Adipocyte (in vitro differentiated cells): ENCODE measurements around the gene TAPT1.

Experiments
- DNase-seq: peaks from one replicate; pipeline ENCODE4 v3.0.0-alpha.2; 2015; ENCODE audit warnings: low read depth
- H3K27me3 ChIP-seq: replicated peaks from 2 replicates; pipeline ENCODE4 v1.7.0; 2013; ENCODE audit warnings: mild to moderate bottlenecking, low read length, moderate library complexity; ENCODE audit not compliant: control insufficient read depth, insufficient read depth
- H3K36me3 ChIP-seq: 2 replicates; pipeline ENCODE4 v1.7.0; 2013; ENCODE audit warnings: low read length, mild to moderate bottlenecking, moderate library complexity; ENCODE audit not compliant: control insufficient read depth, insufficient read depth, severe bottlenecking
- H3K4me1 ChIP-seq: 2 replicates; pipeline ENCODE4 v1.7.0; 2013; ENCODE audit warnings: mild to moderate bottlenecking, low read length, moderate library complexity; ENCODE audit not compliant: control insufficient read depth, insufficient read depth
- H3K4me3 ChIP-seq: 2 replicates; pipeline ENCODE4 v1.7.0; 2013; ENCODE audit warnings: mild to moderate bottlenecking, low read length, moderate library complexity
- H3K9ac ChIP-seq: 2 replicates; pipeline ENCODE4 v1.7.0; 2013; ENCODE audit warnings: mild to moderate bottlenecking, low read length, moderate library complexity
- H3K9me3 ChIP-seq: 2 replicates; pipeline ENCODE4 v1.7.0; 2013; ENCODE audit warnings: mild to moderate bottlenecking, low read length, moderate library complexity; ENCODE audit not compliant: control insufficient read depth

Gene TAPT1

GRCh38 chr4:16142598-16143310 lies 83.5 kb downstream of the TAPT1 start:
- no peak for DNase-seq
- no peak overlapping the region for H3K9ac ChIP-seq
- peaks cover 16% of the 10 kb centered on the region for H3K27me3 ChIP-seq

GRCh38 chr4:16140879-16141249 lies 85.4 kb downstream of the TAPT1 start:
- Histone ChIP-seq H3K9me3 (peaks cover 33% of the 10 kb centered on the region), H3K4me1 (peaks cover 9% of the 10 kb centered on the region), H3K9ac (no peak overlapping the region), H3K27me3 (peaks cover 18% of the 10 kb centered on the region), H3K36me3 (no peaks in the 10 kb centered on the region), H3K4me3 (no peak overlapping the region)
- DNase-seq, result peak; percentile 92

More at GRCh38 chr4:16142598-16143310, 83.5 kb downstream of the TAPT1 start:
- Histone ChIP-seq H3K4me1 (peaks cover 9% of the 10 kb centered on the region), H3K36me3 (no peaks in the 10 kb centered on the region), H3K4me3 (no peak overlapping the region), H3K9me3 (peaks cover 33% of the 10 kb centered on the region)

GRCh38 chr4:16140231-16140878 lies 85.9 kb downstream of the TAPT1 start:
- no peak overlapping the region for H3K4me3 ChIP-seq
- no peak overlapping the region for H3K9ac ChIP-seq
- no peaks in the 10 kb centered on the region for H3K36me3 ChIP-seq
- DNase-seq, result no peak
- H3K4me1 ChIP-seq, result peaks cover 9% of the 10 kb centered on the region
- peaks cover 19% of the 10 kb centered on the region for H3K27me3 ChIP-seq
- peaks cover 33% of the 10 kb centered on the region for H3K9me3 ChIP-seq

- peaks cover 27% of the 10 kb centered on the region for H3K9me3 ChIP-seq
- H3K4me3 ChIP-seq, result no peak overlapping the region
- peaks cover 20% of the 10 kb centered on the region for H3K27me3 ChIP-seq
- no peaks in the 10 kb centered on the region for H3K36me3 ChIP-seq
- peaks cover 9% of the 10 kb centered on the region for H3K4me1 ChIP-seq
- H3K9ac ChIP-seq, result no peak overlapping the region
- no peak for DNase-seq
Measured at GRCh38 chr4:16139066-16139945, 87.0 kb downstream of the TAPT1 start.

- no peaks in the 10 kb centered on the region for H3K36me3 ChIP-seq
- H3K9ac ChIP-seq, result no peak overlapping the region
- peaks cover 11% of the 10 kb centered on the region for H3K9me3 ChIP-seq
- no peak for DNase-seq
- H3K4me1 ChIP-seq, result peaks cover 9% of the 10 kb centered on the region
- peaks cover 16% of the 10 kb centered on the region for H3K27me3 ChIP-seq
- no peak overlapping the region for H3K4me3 ChIP-seq
Measured at GRCh38 chr4:16136827-16137226, 89.4 kb downstream of the TAPT1 start.

- Histone ChIP-seq H3K9me3 (peaks cover 11% of the 10 kb centered on the region), H3K4me3 (no peak overlapping the region)
- peak; percentile 8 for DNase-seq
Measured at GRCh38 chr4:16136311-16136710, 90.0 kb downstream of the TAPT1 start.

GRCh38 chr4:16133406-16133805 lies 92.9 kb downstream of the TAPT1 start:
- Histone ChIP-seq H3K4me3 (no peak overlapping the region), H3K27me3 (peaks cover 8% of the 10 kb centered on the region), H3K9me3 (peaks cover 11% of the 10 kb centered on the region), H3K4me1 (no peaks in the 10 kb centered on the region), H3K36me3 (no peaks in the 10 kb centered on the region), H3K9ac (no peak overlapping the region)
- no peak for DNase-seq

More at GRCh38 chr4:16136311-16136710, 90.0 kb downstream of the TAPT1 start:
- peaks cover 16% of the 10 kb centered on the region for H3K27me3 ChIP-seq
- no peaks in the 10 kb centered on the region for H3K36me3 ChIP-seq
- H3K9ac ChIP-seq, result no peak overlapping the region
- peaks cover 8% of the 10 kb centered on the region for H3K4me1 ChIP-seq

GRCh38 chr4:16131293-16131692 lies 95.0 kb downstream of the TAPT1 start:
- H3K36me3 ChIP-seq, result no peaks in the 10 kb centered on the region

GRCh38 chr4:16129336-16129735 lies 96.9 kb downstream of the TAPT1 start:
- Histone ChIP-seq H3K9ac (no peak overlapping the region), H3K36me3 (no peaks in the 10 kb centered on the region), H3K27me3 (peaks cover 18% of the 10 kb centered on the region), H3K4me1 (no peaks in the 10 kb centered on the region), H3K9me3 (peaks cover 1% of the 10 kb centered on the region), H3K4me3 (no peak overlapping the region)
- DNase-seq, result no peak

More at GRCh38 chr4:16131293-16131692, 95.0 kb downstream of the TAPT1 start:
- DNase-seq, result no peak
- H3K9me3 ChIP-seq, result peaks cover 11% of the 10 kb centered on the region
- H3K27me3 ChIP-seq, result peaks cover 14% of the 10 kb centered on the region
- H3K4me1 ChIP-seq, result no peaks in the 10 kb centered on the region
- H3K4me3 ChIP-seq, result no peak overlapping the region
- no peak overlapping the region for H3K9ac ChIP-seq

- Histone ChIP-seq H3K4me1 (peaks cover 5% of the 10 kb centered on the region), H3K27me3 (peaks cover 28% of the 10 kb centered on the region), H3K9me3 (no peaks in the 10 kb centered on the region), H3K36me3 (no peaks in the 10 kb centered on the region), H3K4me3 (no peak overlapping the region), H3K9ac (no peak overlapping the region)
- DNase-seq, result no peak
Measured at GRCh38 chr4:16126714-16127113, 99.6 kb downstream of the TAPT1 start.
